ENCODE data around the gene MCRS1. TPM values are rescaled to one million over a fixed set of nuclear protein-coding genes. Genes with fewer than 3 reads are reported as not detected.

The MCRS1 gene
- polyA plus RNA-seq, 3 donors: 50.3 to 88.8 (median 52.3) TPM

DNA sequence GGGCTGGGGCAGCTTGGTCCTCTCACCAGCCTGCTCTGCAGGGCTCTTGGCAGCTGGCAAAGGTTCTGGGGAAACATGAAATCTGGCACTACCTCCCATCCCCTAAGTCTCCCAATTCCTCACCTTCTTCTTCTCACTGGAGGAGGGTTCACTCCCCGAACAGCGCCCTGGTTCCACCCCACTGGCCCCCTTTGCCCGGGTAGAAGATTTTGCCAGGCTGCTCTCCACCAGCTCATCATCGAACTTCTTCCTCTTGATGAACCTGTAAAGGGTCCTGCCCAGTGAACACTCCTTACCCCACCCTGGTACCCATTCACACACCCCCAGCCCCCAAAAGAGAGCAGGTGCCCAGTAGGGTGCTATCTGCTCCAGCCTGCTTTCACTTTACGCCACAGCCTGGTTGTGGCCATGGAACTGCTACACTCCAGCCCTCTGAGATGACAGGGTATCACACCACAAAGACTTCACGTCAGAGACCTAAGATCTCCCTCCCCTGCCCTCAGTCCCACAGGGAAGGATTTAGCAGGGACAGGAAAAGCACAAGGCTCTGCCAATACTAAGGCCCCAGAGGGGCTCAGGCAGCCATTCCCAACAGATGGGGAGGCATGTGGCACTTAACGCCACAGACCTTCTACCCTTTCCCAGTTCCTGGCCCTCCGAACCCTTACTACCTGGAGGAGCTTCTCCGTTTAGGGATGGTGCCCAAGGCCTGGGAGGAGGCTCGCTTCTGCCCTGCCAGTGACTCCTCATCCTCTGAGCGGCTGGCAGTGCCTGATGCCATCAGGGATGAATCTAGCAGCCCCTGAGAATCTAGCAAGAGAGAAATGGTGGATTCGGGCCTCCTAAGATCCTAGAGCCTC is 2.3 kb downstream of the MCRS1 start:
- Histone ChIP-seq H4K20me1 (ENCODE audit: insufficient read depth, low read length) (peaks cover 36% of the 10 kb centered on the region), H3K9me3 (replicated peaks in 1 of 2; ENCODE audit: control insufficient read depth in 1 of 2, insufficient read depth in 1 of 2, low read length in 2 of 2) (no peaks in the 10 kb centered on the region), H3K9ac (ENCODE audit: insufficient read depth, low read length, poor library complexity, severe bottlenecking) (no peak overlapping the region), H3K4me3 (replicated peaks in 1 of 3; ENCODE audit: low read depth in 2 of 3, low read length in 3 of 3) (no peak overlapping the region), H3K36me3 (replicated peaks in 1 of 2; ENCODE audit: control insufficient read depth in 1 of 2, insufficient read depth in 2 of 2, low read length in 2 of 2) (peaks cover 48 to 54% of the 10 kb centered on the region in 2 donors), H3K4me1 (ENCODE audit: control insufficient read depth in 1 of 2, insufficient read depth in 2 of 2, low read length in 2 of 2) (peaks cover 17 to 25% of the 10 kb centered on the region in 2 donors), H3K27ac (ENCODE audit: low read depth in 1 of 2, low read length in 2 of 2) (no peak overlapping the region), H3K27me3 (ENCODE audit: control insufficient read depth in 2 of 2, insufficient read depth in 2 of 2, low read length in 2 of 2) (no peaks in the 10 kb centered on the region), H3K4me2 (replicated peaks; ENCODE audit: extremely low read depth, low read length, poor library complexity, severe bottlenecking) (no peak overlapping the region), H2AFZ (ENCODE audit: insufficient read depth, low read depth, low read length, poor library complexity, severe bottlenecking) (no peak overlapping the region), H3K79me2 (ENCODE audit: insufficient read depth, low read length) (peaks cover 37% of the 10 kb centered on the region)
- Mint-ChIP-seq H3K9me3 (no peaks in the 10 kb centered on the region), H3K4me1 (peaks cover 27% of the 10 kb centered on the region), H3K36me3 (peaks cover 50 to 54% of the 10 kb centered on the region in 2 donors), H3K27me3 (ENCODE audit: low read depth in 3 of 3) (peaks cover 0 to 1% (median 0%) of the 10 kb centered on the region in 3 donors), H3K27ac (peak overlapping the region in 2 of 7 donors; percentile 2 to 57), H3K4me3 (no peak overlapping the region)
- TF ChIP-seq, protein P1, sequence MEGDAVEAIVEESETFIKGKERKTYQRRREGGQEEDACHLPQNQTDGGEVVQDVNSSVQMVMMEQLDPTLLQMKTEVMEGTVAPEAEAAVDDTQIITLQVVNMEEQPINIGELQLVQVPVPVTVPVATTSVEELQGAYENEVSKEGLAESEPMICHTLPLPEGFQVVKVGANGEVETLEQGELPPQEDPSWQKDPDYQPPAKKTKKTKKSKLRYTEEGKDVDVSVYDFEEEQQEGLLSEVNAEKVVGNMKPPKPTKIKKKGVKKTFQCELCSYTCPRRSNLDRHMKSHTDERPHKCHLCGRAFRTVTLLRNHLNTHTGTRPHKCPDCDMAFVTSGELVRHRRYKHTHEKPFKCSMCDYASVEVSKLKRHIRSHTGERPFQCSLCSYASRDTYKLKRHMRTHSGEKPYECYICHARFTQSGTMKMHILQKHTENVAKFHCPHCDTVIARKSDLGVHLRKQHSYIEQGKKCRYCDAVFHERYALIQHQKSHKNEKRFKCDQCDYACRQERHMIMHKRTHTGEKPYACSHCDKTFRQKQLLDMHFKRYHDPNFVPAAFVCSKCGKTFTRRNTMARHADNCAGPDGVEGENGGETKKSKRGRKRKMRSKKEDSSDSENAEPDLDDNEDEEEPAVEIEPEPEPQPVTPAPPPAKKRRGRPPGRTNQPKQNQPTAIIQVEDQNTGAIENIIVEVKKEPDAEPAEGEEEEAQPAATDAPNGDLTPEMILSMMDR (IDR thresholded peaks at IDR 0.05): no peak
- intact Hi-C loops (cut with micrococcal nuclease): no loop called here
- no peak for DNase-seq
- WGBS (ENCODE audit: insufficient coverage): 98% methylated on average over 10 of the region's 12 CpGs

DNA sequence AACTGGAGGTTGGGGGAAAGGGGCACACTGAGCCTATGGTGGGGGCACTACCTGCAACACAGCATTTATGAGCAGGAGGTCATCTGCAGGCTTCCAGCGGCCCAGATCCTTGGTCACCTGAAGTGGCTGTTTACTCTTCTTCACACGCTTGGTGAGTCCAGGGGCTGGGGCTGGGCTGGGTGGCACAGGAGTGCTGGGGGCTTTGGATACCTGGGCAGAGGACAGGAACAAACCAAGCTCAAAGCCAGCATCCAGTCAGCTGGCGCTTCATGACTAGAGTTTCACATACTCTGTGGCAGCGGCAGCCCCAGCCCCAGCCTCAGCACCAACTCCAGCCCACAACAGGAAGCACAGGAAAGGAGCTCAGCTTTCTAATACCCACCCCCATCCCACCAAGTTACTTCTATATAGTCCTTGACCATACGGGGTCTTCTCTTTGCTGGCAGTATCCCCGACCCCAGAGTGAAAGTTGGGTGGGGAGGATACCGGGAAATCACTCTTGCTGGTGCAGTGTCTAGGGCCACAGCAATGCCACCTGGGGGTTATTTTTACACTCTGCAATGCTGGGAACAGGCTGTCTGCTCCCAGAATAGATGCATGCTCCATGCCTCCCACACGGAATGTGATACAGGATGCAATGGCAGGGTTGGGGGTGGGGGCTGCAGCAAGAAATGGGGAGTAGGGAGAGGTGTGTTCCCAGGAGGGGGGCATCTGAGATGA is 3.1 kb downstream of the MCRS1 start:
- H3K27ac ChIP-seq (ENCODE audit: low read depth in 1 of 2, low read length in 2 of 2): no peak overlapping the region
- peaks cover 36% of the 10 kb centered on the region for H3K79me2 ChIP-seq (ENCODE audit: insufficient read depth, low read length)
- intact Hi-C loops (cut with micrococcal nuclease): no loop called here
- TF ChIP-seq, protein P1 (IDR thresholded peaks at IDR 0.05): no peak
- WGBS (ENCODE audit: insufficient coverage): 58% methylated on average over 5 of the region's 8 CpGs
- peaks cover 27% of the 10 kb centered on the region for H3K4me1 Mint-ChIP-seq
- H3K9me3 ChIP-seq (replicated peaks in 1 of 2; ENCODE audit: control insufficient read depth in 1 of 2, insufficient read depth in 1 of 2, low read length in 2 of 2): no peaks in the 10 kb centered on the region
- no peak for DNase-seq
- H3K4me1 ChIP-seq (ENCODE audit: control insufficient read depth in 1 of 2, insufficient read depth in 2 of 2, low read length in 2 of 2): peaks cover 17 to 25% of the 10 kb centered on the region in 2 donors
- H2AFZ ChIP-seq (ENCODE audit: insufficient read depth, low read depth, low read length, poor library complexity, severe bottlenecking): no peak overlapping the region
- peaks cover 0 to 1% (median 0%) of the 10 kb centered on the region in 3 donors for H3K27me3 Mint-ChIP-seq (ENCODE audit: low read depth in 3 of 3)
- no peak overlapping the region for H3K4me3 ChIP-seq (replicated peaks in 1 of 3; ENCODE audit: low read depth in 2 of 3, low read length in 3 of 3)
- H3K4me2 ChIP-seq (replicated peaks; ENCODE audit: extremely low read depth, low read length, poor library complexity, severe bottlenecking): no peak overlapping the region
- no peak overlapping the region for H3K4me3 Mint-ChIP-seq
- H3K9me3 Mint-ChIP-seq: no peaks in the 10 kb centered on the region
- no peak overlapping the region for H3K9ac ChIP-seq (ENCODE audit: insufficient read depth, low read length, poor library complexity, severe bottlenecking)
- H4K20me1 ChIP-seq (ENCODE audit: insufficient read depth, low read length): peaks cover 36% of the 10 kb centered on the region
- H3K36me3 ChIP-seq (replicated peaks in 1 of 2; ENCODE audit: control insufficient read depth in 1 of 2, insufficient read depth in 2 of 2, low read length in 2 of 2): peaks cover 55 to 62% of the 10 kb centered on the region in 2 donors
- peaks cover 55 to 62% of the 10 kb centered on the region in 2 donors for H3K36me3 Mint-ChIP-seq
- no peaks in the 10 kb centered on the region for H3K27me3 ChIP-seq (ENCODE audit: control insufficient read depth in 2 of 2, insufficient read depth in 2 of 2, low read length in 2 of 2)
- H3K27ac Mint-ChIP-seq: peak overlapping the region in 1 of 7 donors; percentile 27
